ENCODE results near the gene NKAP.
"Not testable (repeated sequence)": the region's sequence is repeated elsewhere in the genome, so short reads cannot be mapped to it uniquely, and the experiment has no call there.

NKAP gene

GRCh38 chrX:119935215-119935874 lies 8.2 kb downstream of the NKAP start:
- no peak for DNase-seq

- DNase-seq, result not testable (repeated sequence)
These were observed 21.2 kb downstream of the NKAP start for GRCh38 chrX:119922391-119922790.

DNA sequence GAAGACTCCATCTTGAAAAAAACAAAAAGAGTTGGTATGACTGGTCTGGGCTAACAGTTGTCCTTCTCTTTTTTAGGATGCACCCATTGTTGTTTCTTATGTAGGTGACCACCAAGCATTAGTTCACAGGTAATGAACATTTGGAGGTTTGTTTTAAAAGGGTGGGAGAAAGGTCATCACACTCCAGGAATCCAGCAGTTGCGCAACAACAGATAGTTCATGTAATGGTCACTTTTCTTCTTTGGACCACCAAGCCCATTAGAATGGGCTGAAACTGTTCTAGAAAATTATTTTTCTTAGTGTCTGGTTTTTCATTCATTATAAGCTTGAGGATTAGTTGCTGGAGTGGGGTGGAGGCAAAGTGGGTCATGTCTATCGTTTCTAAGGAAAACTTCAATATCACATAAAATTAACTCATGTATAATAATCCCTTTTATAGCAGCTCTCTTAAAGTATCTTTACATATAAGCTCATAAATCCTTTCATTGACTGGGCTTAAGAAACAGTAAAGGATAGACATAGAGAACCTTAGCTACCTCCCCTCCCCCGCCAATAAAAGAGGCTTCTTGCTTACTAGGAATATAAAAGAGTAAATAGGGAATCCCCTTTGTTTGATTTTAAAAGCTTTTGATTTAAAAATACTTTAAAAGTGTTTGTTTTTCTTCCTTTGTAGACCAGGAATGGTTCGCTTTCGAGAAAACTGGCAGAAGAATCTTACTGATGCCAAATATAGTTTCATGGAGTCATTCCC lies 23.5 kb downstream of the NKAP start:
- no peak for DNase-seq

- DNase-seq, result no peak
These were observed 25.7 kb downstream of the NKAP start for GRCh38 chrX:119917877-119918276.

DNA sequence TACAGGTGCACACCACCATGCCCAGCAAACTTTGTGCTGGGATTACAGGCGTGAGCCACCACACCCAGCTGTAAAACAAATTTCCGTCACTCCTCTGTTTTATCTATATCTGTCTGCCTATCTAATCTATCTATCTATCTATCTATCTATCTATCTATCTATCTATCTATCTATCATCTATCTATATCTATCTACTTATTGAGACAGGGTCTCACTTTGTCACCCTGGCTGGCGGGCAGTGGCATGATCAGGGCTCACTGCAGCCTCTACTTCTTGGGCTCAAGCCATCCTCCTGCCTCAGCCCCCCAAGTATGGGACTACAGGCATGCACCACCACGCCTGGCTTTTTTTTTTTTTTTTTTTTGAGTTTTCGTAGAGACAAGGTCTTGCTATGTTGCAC lies 27.2 kb downstream of the NKAP start:
- no peak for DNase-seq

- DNase-seq, result no peak
These were observed 42.6 kb downstream of the NKAP start for GRCh38 chrX:119900976-119901375.

- DNase-seq, result no peak
These were observed 44.4 kb downstream of the NKAP start for GRCh38 chrX:119899125-119899524.

- DNase-seq, result no peak
These were observed 47.7 kb downstream of the NKAP start, which contains the start of gene AKAP14 for GRCh38 chrX:119895843-119896326. Gene AKAP14 (plus strand): TSS chrX:119895893. CDS start chrX:119903224, 7,331 bp downstream.

- DNase-seq, result not testable (repeated sequence)
These were observed 51.4 kb downstream of the NKAP start for GRCh38 chrX:119891961-119892692.

DNA sequence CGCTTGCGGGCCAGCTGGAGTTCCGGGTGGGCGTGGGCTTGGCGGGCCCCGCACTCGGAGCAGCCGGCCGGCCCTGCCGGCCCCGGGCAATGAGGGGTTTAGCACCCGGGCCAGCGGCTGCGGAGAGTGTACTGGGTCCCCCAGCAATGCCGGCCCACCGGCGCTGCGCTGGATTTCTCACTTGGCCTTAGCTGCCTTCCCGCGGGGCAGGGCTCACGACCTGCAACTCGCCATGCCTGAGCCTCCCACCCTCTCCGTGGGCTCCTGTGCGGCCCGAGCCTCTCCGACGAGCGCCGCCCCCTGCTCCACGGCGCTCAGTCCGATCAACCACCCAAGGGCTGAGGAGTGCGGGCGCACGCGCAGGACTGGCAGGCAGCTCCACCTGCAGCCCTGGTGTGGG lies 52.9 kb downstream of the NKAP start:
- DNase-seq, result not testable (repeated sequence)

DNA sequence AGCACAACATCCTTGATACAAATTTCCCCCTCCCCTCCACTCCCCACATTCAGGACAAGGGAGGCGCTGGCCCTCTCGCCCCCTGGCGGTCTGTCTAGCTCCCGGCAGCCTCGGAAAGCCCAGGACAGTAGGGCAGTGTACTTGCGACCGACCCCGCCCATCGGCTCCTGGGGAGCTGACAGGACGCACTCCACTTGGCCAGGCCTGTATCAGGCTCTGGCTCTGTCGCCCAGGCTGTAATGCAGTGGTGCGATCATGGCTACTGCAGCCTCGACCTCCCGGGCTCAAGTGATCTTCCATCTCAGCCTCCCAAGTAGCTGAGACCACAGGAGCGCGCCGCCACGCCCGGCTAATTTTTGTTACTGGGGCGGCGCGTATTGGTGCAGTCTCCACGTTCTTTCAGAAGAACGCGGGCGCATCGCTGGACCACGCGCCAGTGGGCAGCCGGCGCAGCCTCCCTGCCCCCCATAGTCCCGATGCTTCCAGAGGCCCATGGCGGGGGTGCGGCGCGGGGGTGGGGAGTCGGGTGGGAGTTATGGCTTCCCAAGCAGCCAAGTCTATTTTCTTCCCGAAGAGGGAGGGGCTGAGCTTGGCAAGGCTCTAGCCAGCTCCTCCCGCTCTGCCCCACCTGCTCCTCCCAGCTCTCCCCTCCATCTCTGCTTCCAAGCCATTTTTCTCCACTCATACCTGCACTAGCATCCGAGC lies 55.7 kb downstream of the NKAP start:
- no peak for DNase-seq

- DNase-seq, result no peak
These were observed 57.8 kb downstream of the NKAP start for GRCh38 chrX:119885554-119886428.

GRCh38 chrX:119880552-119881437 lies 62.8 kb downstream of the NKAP start:
- no peak for DNase-seq

- DNase-seq, result no peak
These were observed 63.5 kb downstream of the NKAP start for GRCh38 chrX:119880076-119880475.

DNA sequence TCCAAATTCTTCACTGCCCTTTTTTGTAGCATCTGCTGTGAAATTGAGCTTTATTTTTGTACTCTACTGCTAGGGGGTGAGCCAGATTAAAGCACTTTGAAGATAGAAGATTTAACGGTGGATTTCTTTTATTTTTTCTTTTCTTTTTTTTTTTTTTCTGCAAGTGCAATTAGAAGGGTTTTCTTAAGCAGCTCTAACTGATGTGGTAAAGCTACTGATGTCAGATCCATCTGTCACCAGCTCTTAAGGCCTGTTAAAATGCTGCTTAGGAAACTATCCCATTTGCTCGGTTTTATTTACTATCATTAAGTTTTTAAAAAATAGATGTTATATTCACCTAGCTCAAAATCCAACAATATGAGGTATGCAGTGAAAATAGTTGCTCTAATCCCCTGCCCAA lies 64.8 kb downstream of the NKAP start:
- DNase-seq, result no peak

GRCh38 chrX:119871599-119872395 lies 71.8 kb downstream of the NKAP start, which contains the start of the genes NDUFA1 and RNF113A:
Gene NDUFA1 (plus strand): TSS chrX:119871832. CDS start chrX:119871912, 80 bp downstream.
Gene RNF113A (minus strand): TSS chrX:119871733. CDS start chrX:119871613, 120 bp downstream.
- DNase-seq, result peak; percentile 60

GRCh38 chrX:119871245-119871598 lies 72.3 kb downstream of the NKAP start:
- DNase-seq, result no peak

All from NCI-H1048 (cell line).